ENCODE measurements around the gene TEX22.

- TF ChIP-seq TCF12 (IDR thresholded peaks at IDR 0.05; ENCODE audit: low read depth) (no peak), CEBPB (IDR thresholded peaks at IDR 0.05) (no peak), TAF1 (IDR thresholded peaks at IDR 0.05; ENCODE audit: low read depth) (no peak), REST (IDR thresholded peaks at IDR 0.05; ENCODE audit: low read depth) (no peak), EGR1 (IDR thresholded peaks at IDR 0.05) (no peak), FOXM1 (IDR thresholded peaks at IDR 0.05; ENCODE audit: borderline replicate concordance, low read depth) (no peak), ZBTB7A (IDR thresholded peaks at IDR 0.05; ENCODE audit: low read depth) (no peak), CREB1 (IDR thresholded peaks at IDR 0.05; ENCODE audit: low read depth) (no peak), MAX (IDR thresholded peaks at IDR 0.05) (no peak), YY1 (IDR thresholded peaks at IDR 0.05; ENCODE audit: low read depth) (no peak), EP300 (IDR thresholded peaks at IDR 0.05; ENCODE audit: borderline replicate concordance) (no peak)
Measured at GRCh38 chr14:105417690-105418121, 19.4 kb downstream of the TEX22 start.
